Endodermal cell (in vitro differentiated cells): ENCODE measurements around the gene SMYD1. TPM values are rescaled to one million over a fixed set of nuclear protein-coding genes. Genes with fewer than 3 reads are reported as not detected.

Experiments used
- DNase-seq: peaks from one replicate; pipeline ENCODE4 v3.0.0-alpha.2; 2017
- H3K27ac ChIP-seq: 2 replicates; pipeline ENCODE4 v1.5.1; 2013; ENCODE audit warnings: mild to moderate bottlenecking, low read depth, low read length, moderate library complexity
- H3K27me3 ChIP-seq: 2 replicates; pipeline ENCODE4 v1.6.1; 2013; ENCODE audit warnings: mild to moderate bottlenecking, low read length, moderate library complexity; ENCODE audit not compliant: insufficient read depth, control insufficient read depth, poor library complexity, severe bottlenecking
- H3K36me3 ChIP-seq: 2 replicates; pipeline ENCODE4 v1.7.0; 2013; ENCODE audit warnings: mild to moderate bottlenecking, low read length, moderate library complexity; ENCODE audit not compliant: control insufficient read depth, insufficient read depth
- H3K4me1 ChIP-seq: one replicate; pipeline ENCODE4 v1.7.0; 2013; ENCODE audit warnings: low read length; ENCODE audit not compliant: control insufficient read depth, insufficient read depth
- H3K4me3 ChIP-seq: 2 replicates; pipeline ENCODE4 v1.5.1; 2013; ENCODE audit warnings: mild to moderate bottlenecking, low read length, moderate library complexity
- H3K9ac ChIP-seq: 2 replicates; pipeline ENCODE4 v1.6.1; 2013; ENCODE audit warnings: mild to moderate bottlenecking, low read length, moderate library complexity; ENCODE audit not compliant: poor library complexity, severe bottlenecking; ENCODE audit errors: extremely low read depth
- H3K9me3 ChIP-seq: 2 replicates; pipeline ENCODE4 v1.6.1; 2013; ENCODE audit warnings: mild to moderate bottlenecking, low read length, moderate library complexity; ENCODE audit not compliant: control insufficient read depth
- H3K27ac Mint-ChIP-seq: 2 replicates; pipeline ENCODE4 v1.8.0; 2020; ENCODE audit warnings: mixed read lengths
- H3K27me3 Mint-ChIP-seq: 2 replicates; pipeline ENCODE4 v1.8.0; 2021; ENCODE audit warnings: mild to moderate bottlenecking, mixed read lengths; ENCODE audit not compliant: insufficient read depth
- H3K36me3 Mint-ChIP-seq: 2 replicates; pipeline ENCODE4 v1.8.0; 2020; ENCODE audit warnings: low read depth, mixed read lengths
- H3K4me1 Mint-ChIP-seq: 2 replicates; pipeline ENCODE4 v1.8.0; 2020; ENCODE audit warnings: mixed read lengths
- H3K4me3 Mint-ChIP-seq: 2 replicates; pipeline ENCODE4 v1.8.0; 2020; ENCODE audit warnings: mild to moderate bottlenecking, moderate library complexity, mixed read lengths
- H3K9me3 Mint-ChIP-seq: 2 replicates; pipeline ENCODE4 v1.8.0; 2020; ENCODE audit warnings: mild to moderate bottlenecking, mixed read lengths
- WGBS, 2 experiments: methylation state at CpG; one replicate each; pipeline versions ENCODE4 v1.1.5 to v1.1.7; 2013; ENCODE audit warnings: missing lambda C conversion rate in 2 of 2, mixed read lengths in 1 of 2; ENCODE audit not compliant: insufficient coverage in 1 of 2, insufficient read length in 1 of 2; 5-methylcytosine and 5-hydroxymethylcytosine counted together
- total RNA-seq, 2 donors: library from RNA; stranded (reverse); fragmentation: NEBNext Ultra II Directional in 1 of 2; extraction: Animal tissue kit (Norgen Biotek cat#: 25700) in 1 of 2; gene quantifications; 2 replicates in 1 of 2; 3 replicates in 1 of 2; pipeline ENCODE4 v1.2.1, GENCODE V29; 2021
- TF ChIP-seq, protein P1 (sequence below): fragments of 200-600 bp; sonication (generic); conservative IDR thresholded peaks from 2 replicates; pipeline ENCODE4 v1.5.0; 2021; ENCODE audit warnings: antibody characterized with exemption, mild to moderate bottlenecking

Gene SMYD1
- total RNA-seq, 2 donors from 2014 or later: not detected

DNA sequence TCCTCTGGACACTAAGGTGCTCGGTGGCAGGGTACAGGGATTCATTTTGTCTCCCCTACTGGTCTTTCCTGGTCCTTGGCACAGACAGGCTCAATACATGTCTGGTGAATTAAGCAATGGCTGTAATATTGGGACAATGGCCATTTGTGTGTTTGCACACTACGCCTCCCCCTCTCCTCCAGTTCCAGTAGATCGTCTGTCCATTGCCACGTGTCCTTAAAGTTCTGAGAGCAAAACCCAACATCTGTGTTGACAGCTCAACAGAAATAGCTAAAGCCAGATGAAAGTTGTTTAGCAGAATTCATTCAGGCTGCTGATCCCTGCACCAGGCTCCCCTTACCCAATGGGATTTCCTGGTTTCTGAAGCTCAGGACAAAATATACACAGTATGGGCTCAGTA is 69.2 kb downstream of the SMYD1 start:
- H3K4me3 Mint-ChIP-seq: no peak overlapping the region
- TF ChIP-seq, protein P1, sequence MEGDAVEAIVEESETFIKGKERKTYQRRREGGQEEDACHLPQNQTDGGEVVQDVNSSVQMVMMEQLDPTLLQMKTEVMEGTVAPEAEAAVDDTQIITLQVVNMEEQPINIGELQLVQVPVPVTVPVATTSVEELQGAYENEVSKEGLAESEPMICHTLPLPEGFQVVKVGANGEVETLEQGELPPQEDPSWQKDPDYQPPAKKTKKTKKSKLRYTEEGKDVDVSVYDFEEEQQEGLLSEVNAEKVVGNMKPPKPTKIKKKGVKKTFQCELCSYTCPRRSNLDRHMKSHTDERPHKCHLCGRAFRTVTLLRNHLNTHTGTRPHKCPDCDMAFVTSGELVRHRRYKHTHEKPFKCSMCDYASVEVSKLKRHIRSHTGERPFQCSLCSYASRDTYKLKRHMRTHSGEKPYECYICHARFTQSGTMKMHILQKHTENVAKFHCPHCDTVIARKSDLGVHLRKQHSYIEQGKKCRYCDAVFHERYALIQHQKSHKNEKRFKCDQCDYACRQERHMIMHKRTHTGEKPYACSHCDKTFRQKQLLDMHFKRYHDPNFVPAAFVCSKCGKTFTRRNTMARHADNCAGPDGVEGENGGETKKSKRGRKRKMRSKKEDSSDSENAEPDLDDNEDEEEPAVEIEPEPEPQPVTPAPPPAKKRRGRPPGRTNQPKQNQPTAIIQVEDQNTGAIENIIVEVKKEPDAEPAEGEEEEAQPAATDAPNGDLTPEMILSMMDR: no peak
- H3K4me1 ChIP-seq: no peaks in the 10 kb centered on the region
- H3K36me3 Mint-ChIP-seq: no peaks in the 10 kb centered on the region
- peaks cover 20% of the 10 kb centered on the region for H3K27me3 Mint-ChIP-seq
- DNase-seq: no peak
- no peaks in the 10 kb centered on the region for H3K9me3 Mint-ChIP-seq
- peaks cover 41% of the 10 kb centered on the region for H3K27me3 ChIP-seq
- no peak overlapping the region for H3K9ac ChIP-seq
- no peak overlapping the region for H3K27ac ChIP-seq
- no peaks in the 10 kb centered on the region for H3K36me3 ChIP-seq
- H3K9me3 ChIP-seq: no peaks in the 10 kb centered on the region
- no peak overlapping the region for H3K27ac Mint-ChIP-seq
- H3K4me3 ChIP-seq: no peak overlapping the region
- WGBS, 2 experiments: 90 to 93% methylated on average over 3 to 4 of the region's 4 CpGs
- no peaks in the 10 kb centered on the region for H3K4me1 Mint-ChIP-seq

DNA sequence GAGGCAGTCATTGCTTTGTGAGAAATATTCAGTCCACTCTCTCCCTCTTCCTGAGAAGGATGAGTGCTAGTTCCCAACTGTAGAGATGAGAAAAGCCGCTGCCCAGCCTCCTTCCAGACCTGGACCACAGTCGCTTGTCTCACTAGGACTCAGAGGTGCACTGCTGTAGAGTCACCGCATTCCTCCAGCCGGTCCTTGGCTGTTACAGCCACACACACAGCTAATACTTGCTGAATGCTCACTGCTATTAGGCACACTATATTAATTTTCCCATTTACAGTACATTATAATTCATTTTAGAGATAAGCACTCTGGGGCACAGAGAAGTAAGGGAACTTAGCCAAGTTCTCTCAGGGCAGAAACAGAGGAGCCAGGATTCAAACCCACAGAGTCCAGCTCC is 70.2 kb downstream of the SMYD1 start:
- H3K27ac ChIP-seq: no peak overlapping the region
- H3K4me3 Mint-ChIP-seq: no peak overlapping the region
- 83 to 87% methylated on average over 2 to 4 of the region's 4 CpGs for WGBS, 2 experiments

DNA sequence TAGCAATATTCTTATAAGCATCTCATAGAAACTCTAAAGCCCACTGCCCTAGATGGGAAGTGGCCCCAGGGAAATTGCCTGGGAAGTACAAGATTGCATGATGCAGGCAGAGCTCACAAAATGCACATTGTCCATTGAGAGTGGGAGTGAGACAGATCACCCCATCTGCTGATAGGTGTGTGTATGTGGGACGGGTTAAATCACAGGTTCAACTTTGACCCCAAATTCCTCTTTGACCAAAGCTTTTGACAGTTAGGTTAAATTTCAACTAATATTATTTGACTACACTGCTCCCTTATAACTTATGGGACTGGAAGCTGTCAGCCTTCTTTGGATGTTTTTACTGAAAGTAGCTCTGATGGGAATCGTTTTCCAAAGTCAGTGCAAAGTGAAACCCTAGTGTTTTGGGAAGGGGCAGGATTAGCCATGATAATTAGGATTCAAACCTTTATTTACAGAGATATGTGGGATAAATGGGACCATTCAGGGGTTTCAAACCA is 71.6 kb downstream of the SMYD1 start:
- Histone ChIP-seq H3K9ac (no peak overlapping the region), H3K27ac (no peak overlapping the region), H3K27me3 (peaks cover 44% of the 10 kb centered on the region), H3K9me3 (no peaks in the 10 kb centered on the region), H3K36me3 (no peaks in the 10 kb centered on the region), H3K4me1 (no peaks in the 10 kb centered on the region), H3K4me3 (no peak overlapping the region)
- Mint-ChIP-seq H3K27ac (no peak overlapping the region), H3K4me3 (no peak overlapping the region), H3K9me3 (no peaks in the 10 kb centered on the region), H3K4me1 (no peaks in the 10 kb centered on the region), H3K27me3 (peaks cover 28% of the 10 kb centered on the region), H3K36me3 (no peaks in the 10 kb centered on the region)
- TF ChIP-seq, protein P1: no peak
- WGBS, 2 experiments: 84 to 100% methylated on average over 1 of the region's 2 CpGs
- DNase-seq: no peak

More for the DNA sequence above, 70.2 kb downstream of the SMYD1 start:
- Histone ChIP-seq H3K4me3 (no peak overlapping the region), H3K4me1 (no peaks in the 10 kb centered on the region), H3K36me3 (no peaks in the 10 kb centered on the region), H3K27me3 (peaks cover 44% of the 10 kb centered on the region), H3K9me3 (no peaks in the 10 kb centered on the region), H3K9ac (no peak overlapping the region)
- Mint-ChIP-seq H3K4me1 (no peaks in the 10 kb centered on the region), H3K27me3 (peaks cover 23% of the 10 kb centered on the region), H3K27ac (no peak overlapping the region), H3K36me3 (no peaks in the 10 kb centered on the region), H3K9me3 (no peaks in the 10 kb centered on the region)
- DNase-seq: no peak
- TF ChIP-seq, protein P1: no peak
